ENCODE results near the gene GUCD1. TPM values are rescaled to one million over a fixed set of nuclear protein-coding genes. Genes with fewer than 3 reads are reported as not detected.

Gene GUCD1
- total and polyA plus RNA-seq, 9 of the 15 experiments (the other 6 are each of a cell fraction or from before 2014, with no cell fraction given), result 31.5 to 67.8 (median 50.3) TPM

- Histone ChIP-seq H3K36me3 (ENCODE audit: control insufficient read depth, insufficient read depth, low read length) (no peaks in the 10 kb centered on the region), H3K4me2 (ENCODE audit: insufficient read depth, low read length) (no peak overlapping the region), H3K27ac (ENCODE audit: extremely low read depth, low read depth, low read length) (no peak overlapping the region), H3K9me3 (replicated peaks; ENCODE audit: control insufficient read depth, insufficient read depth, low read depth, low read length) (no peaks in the 10 kb centered on the region), H3K4me3 (no peak overlapping the region), H3K4me1 (replicated peaks in 1 of 2; ENCODE audit: control insufficient read depth in 2 of 2, insufficient read depth in 2 of 2, low read length in 2 of 2) (no peaks in the 10 kb centered on the region; a peak in 1 of 5 replicates), H4K20me1 (replicated peaks; ENCODE audit: control insufficient read depth, insufficient read depth, low read length) (0 out of 2 replicates have a peak, but pooled peaks cover 3% of the 10 kb centered on the region), H3K9me1 (ENCODE audit: control insufficient read depth, insufficient read depth, low read length) (no peaks in the 10 kb centered on the region), H3K9ac (ENCODE audit: insufficient read depth in 1 of 2, low read depth in 2 of 2, low read length in 2 of 2) (no peak overlapping the region), H3K79me2 (ENCODE audit: control insufficient read depth, insufficient read depth, low read length) (no peaks in the 10 kb centered on the region), H2AFZ (ENCODE audit: low read depth, low read length) (no peak overlapping the region), H3K27me3 (ENCODE audit: control insufficient read depth in 2 of 2, insufficient read depth in 2 of 2, low read length in 2 of 2) (no peaks in the 10 kb centered on the region; a peak in 2 of 5 replicates)
- CTCF ChIA-PET (ENCODE audit: low intra/inter-chr PET ratio), result interaction anchor here (1.1 to 1.6 kb wide), 3 partner anchors 101 to 201 kb away, joined by 6 to 8 read pairs (median 7); no protein-coding TSS in a partner anchor
- no TSS peak for BruUV-seq (replicated peaks)
- POLR2A ChIA-PET, result interaction anchor here (0.5 to 1.6 kb wide), 2 partner anchors 11 to 103 kb away, joined by 3 to 5 read pairs; no protein-coding TSS in a partner anchor
- peak; percentile 96 for ATAC-seq
- peak; percentile 98 for FAIRE-seq
- DNase-seq (ENCODE audit: extremely low read depth in 1 of 4, low spot score in 3 of 4), result peak; percentile 77 to 82 (median 80)
- intact Hi-C loops (cut with micrococcal nuclease), result loop anchor here (10.0 kb wide), 2 partner anchors 201 to 341 kb away; partner anchors contain the start of gene SUSD2
- WGBS (ENCODE audit: insufficient coverage, low coverage, missing lambda C conversion rate), result 2% methylated on average over 9 of the region's 12 CpGs
- in situ Hi-C loops (cut with MboI), result no loop called here
- TF ChIP-seq ZNF133 (CRISPR knock-in tag; IDR thresholded peaks at IDR 0.05), result no peak
- TF ChIP-seq ESRRA (IDR thresholded peaks at IDR 0.05; ENCODE audit: borderline replicate concordance, low read depth), result peak; percentile 48; the same call in 1 of the 2 replicates
- no peak for TF ChIP-seq CHAMP1 (IDR thresholded peaks at IDR 0.05)
- TF ChIP-seq CREM (IDR thresholded peaks at IDR 0.05; ENCODE audit: low read depth), result peak; percentile 51
- no peak for TF ChIP-seq MEF2D (tag; conservative IDR thresholded peaks at IDR 0.05; ENCODE audit: low read depth)
- peak; percentile 59 to 85 for TF ChIP-seq RAD21 (CRISPR knock-in tag; conservative IDR thresholded peaks at IDR 0.05 in 1 of 2, IDR thresholded peaks at IDR 0.05 in 1 of 2)
- no peak for TF ChIP-seq ETS2 (tag; IDR thresholded peaks at IDR 0.05; ENCODE audit: borderline replicate concordance, poor library complexity, severe bottlenecking)
- TF ChIP-seq NFRKB (IDR thresholded peaks at IDR 0.05; ENCODE audit: low read depth), result no peak
- TF ChIP-seq RHOXF2B (CRISPR knock-in tag; conservative IDR thresholded peaks at IDR 0.05), result no peak
- TF ChIP-seq RB1 (IDR thresholded peaks at IDR 0.05; ENCODE audit: low read depth), result 0 out of 2 replicates have a peak, but pooled peaks have one; percentile 24
- TF ChIP-seq SMC3 (conservative IDR thresholded peaks at IDR 0.05; ENCODE audit: insufficient read depth, low read depth, low read length), result peak; percentile 84
- TF ChIP-seq TBL1XR1 (IDR thresholded peaks at IDR 0.05; ENCODE audit: low read length in 2 of 2), result no peak
- peak; percentile 91 for TF ChIP-seq JUND (IDR thresholded peaks at IDR 0.05; ENCODE audit: borderline replicate concordance, low read depth, low read length)
- peak; percentile 85; the same call in 2 of the 3 replicates for TF ChIP-seq JUND (tag; IDR thresholded peaks at IDR 0.05; ENCODE audit: borderline replicate concordance, low read depth, low read length)
- TF ChIP-seq CTCF (IDR thresholded peaks at IDR 0.05 in 2 of 3, conservative IDR thresholded peaks at IDR 0.05 in 1 of 3; ENCODE audit: insufficient read depth in 2 of 3, low read depth in 1 of 3, low read length in 3 of 3), result peak; percentile 88 to 90 (median 88)
- peak; percentile 37; the same call in 1 of the 2 replicates for TF ChIP-seq LCOR (CRISPR knock-in tag; IDR thresholded peaks at IDR 0.05)
- TF ChIP-seq CC2D1A (IDR thresholded peaks at IDR 0.05), result no peak
- TF ChIP-seq C11orf30 (IDR thresholded peaks at IDR 0.05; ENCODE audit: low read depth), result no peak
- no peak for TF ChIP-seq NR1H2 (CRISPR knock-in tag; IDR thresholded peaks at IDR 0.05)
Observed at GRCh38 chr22:24525416-24526037, 29.4 kb downstream of the GUCD1 start.
